Left cardiac atrium (tissue), 4 donors: ENCODE data around the gene SMOC1. TPM values are rescaled to one million over a fixed set of nuclear protein-coding genes. Genes with fewer than 3 reads are reported as not detected.

Experiments
- ATAC-seq, 2 donors: fragments of 200-7000 bp; cut with Tn5 transposase; one replicate each; pipeline ENCODE4 v1.9.1; 2020; ENCODE audit warnings: mild to moderate bottlenecking in 2 of 2, moderate library complexity in 2 of 2
- DNase-seq: peaks from one replicate; pipeline ENCODE4 v3.0.0-alpha.2; 2020
- intact Hi-C, 2 donors: fragments of 100-400 bp; cut with DNase I; formaldehyde crosslinking; loops; one replicate each; pipeline versions ENCODE4 v1.14.1 to v1.15.1; 2022 to 2023
- total RNA-seq, 2 donors: library from RNA; stranded (reverse); fragmentation: NEBNext Ultra II Directional; extraction: Animal tissue kit (Norgen Biotek cat#: 25700); gene quantifications; one replicate each; pipeline ENCODE4 v1.2.1, GENCODE V29; 2021
- donor health status: DM: no; HTN: yes; CAD: no.
- donor health status: DM: no; HTN: yes; CAD: no; lungs with severe emphysema.
- donor health status: DM: yes; HTN: yes; CAD: no.
- donor health status: Dilated cardiomyopathy.

Gene SMOC1
- total RNA-seq, 2 donors from 2014 or later, result 5.4 to 14.9 TPM

DNA sequence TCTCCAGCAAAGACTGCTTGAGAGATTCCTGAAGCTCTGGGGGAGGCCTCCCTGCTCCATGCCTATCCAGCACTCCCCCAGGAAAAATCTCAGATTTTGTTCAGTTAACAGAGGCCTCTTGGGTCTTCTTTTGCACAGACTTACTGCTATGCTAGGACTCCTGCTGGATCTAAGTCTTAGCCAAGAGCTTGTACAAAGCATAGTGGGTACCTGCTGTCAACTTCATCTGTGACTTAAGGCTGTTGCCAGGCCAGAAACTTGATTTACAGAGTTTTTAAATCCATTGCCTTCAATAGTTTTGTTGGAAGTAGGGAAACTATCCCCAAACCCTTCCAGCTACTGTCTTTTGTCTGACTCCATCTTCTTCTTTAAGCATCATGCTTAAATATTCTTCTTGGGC, 140.5 kb downstream of the SMOC1 start:
- ATAC-seq (no peak), DNase-seq (no peak)
- intact Hi-C loops, result no loop called here

DNA sequence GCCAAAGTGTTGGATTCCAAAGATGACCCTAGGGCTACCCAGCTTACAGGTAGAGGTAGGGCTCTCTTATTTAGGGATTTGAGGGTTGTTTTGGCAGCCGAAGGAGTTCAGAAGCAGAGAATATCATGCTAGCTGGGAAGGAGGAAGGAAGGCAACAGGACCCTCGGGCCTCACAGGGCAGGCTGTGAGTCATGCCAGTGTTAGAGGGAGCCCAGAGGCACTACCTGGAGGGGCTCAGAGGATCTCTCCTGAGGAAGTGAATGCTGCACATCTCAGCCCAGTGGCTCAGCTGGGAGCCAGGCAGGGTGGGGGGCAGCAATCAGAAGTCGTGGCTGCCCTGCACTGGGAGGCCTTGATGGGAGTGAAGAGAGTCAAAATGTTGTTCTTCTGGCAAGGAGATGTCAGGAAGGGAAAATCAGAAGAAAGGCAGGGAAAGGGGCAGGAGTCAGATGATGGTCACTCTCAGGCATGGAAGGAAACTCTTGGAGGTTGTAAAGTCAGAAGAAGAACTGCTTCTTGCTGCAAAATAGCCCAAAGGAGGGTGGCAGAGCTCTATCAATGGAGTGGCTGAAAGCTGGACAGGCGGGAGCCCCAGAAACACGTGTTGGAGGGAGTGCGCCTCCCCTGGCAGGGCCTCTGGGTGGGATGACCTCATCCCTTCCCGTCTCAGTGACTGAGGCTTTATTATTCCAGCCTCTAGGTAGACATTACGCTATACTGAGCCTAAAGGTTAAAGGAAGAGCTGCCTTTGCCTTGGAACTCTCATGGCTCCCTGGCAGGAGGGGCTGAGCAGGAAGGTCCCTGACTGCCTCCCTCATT, 141.3 kb downstream of the SMOC1 start:
- peak in 1 of 2 donors; percentile 62 for ATAC-seq
- intact Hi-C loops, result no loop called here
- peak; percentile 61 for DNase-seq

DNA sequence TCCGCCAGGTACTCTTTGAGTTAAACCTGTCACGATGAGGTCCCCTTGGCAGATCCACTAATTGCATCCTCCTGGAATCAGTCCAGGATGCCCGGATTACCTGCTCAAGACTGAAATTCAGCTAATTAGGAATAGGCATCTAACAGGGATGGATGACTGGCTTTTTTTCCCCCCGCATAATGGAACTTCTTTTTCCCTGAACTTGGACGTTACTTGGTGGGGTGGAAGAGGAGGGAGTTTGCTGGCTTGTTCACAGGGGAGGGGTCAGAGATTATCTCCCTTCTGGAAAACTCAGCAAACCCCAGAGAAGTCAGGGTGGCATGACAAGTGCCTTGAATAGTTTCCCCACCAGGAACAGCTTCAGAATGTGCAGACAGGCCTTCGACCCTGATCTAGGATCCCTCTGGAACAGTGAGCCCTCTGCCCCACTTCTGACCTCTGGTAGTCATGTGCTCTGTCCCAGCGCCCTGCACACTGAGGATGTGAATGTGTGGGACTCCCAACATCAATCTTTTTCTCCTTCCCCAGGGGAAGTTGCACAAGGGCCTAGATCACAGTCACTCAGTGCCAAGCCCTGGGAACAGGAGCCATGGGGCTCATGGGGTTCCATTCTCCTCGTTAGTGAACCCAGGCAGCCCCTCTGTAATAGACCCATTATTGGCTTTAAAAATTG, 142.5 kb downstream of the SMOC1 start:
- intact Hi-C loops, result no loop called here
- ATAC-seq, result no peak
- no peak for DNase-seq

DNA sequence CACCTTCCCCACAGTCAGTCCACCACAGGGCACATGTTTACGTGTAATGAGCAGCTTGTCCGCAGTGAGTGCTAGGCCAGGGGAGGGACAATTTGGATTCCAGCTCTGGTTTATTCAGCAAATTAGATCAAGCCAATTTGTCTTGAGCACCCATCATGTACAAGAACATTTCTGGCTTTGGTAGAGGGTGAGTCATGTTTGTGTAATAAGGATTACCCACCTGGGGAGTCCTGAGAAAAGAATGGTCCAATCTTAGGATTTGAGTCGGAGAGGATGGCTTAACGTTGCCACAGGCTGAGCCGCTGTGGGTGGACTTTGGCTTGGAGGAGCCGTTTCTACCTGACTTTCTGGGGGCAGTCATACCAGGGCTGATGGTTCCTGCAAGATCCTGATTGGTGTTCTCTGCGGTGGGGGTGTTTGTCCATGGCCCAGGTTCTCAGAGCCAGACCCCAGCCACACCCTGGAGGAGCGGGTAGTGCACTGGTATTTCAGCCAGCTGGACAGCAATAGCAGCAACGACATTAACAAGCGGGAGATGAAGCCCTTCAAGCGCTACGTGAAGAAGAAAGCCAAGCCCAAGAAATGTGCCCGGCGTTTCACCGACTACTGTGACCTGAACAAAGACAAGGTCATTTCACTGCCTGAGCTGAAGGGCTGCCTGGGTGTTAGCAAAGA, 143.7 kb downstream of the SMOC1 start:
- intact Hi-C loops, result no loop called here
- no peak for ATAC-seq
- no peak for DNase-seq

DNA sequence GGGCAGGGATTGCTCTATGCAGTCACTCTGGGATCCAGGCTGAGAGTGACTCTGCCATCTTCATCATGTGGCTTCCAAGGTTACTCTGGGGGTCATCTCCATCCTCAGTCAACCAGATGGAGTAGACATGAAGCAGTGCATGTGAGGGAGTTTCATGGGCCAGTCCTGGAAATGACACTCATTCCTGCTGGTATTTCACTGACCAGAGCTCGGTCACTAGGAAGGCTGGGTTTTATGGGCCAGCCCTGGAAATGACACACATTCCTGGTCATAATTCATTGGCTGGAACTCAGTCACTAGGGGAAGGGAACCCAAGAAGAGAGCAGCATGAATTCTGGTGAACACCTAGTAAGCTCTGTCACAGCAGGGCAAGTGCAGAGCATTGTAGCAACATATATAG, 144.7 kb downstream of the SMOC1 start:
- intact Hi-C loops, result no loop called here
- ATAC-seq (no peak), DNase-seq (no peak)

DNA sequence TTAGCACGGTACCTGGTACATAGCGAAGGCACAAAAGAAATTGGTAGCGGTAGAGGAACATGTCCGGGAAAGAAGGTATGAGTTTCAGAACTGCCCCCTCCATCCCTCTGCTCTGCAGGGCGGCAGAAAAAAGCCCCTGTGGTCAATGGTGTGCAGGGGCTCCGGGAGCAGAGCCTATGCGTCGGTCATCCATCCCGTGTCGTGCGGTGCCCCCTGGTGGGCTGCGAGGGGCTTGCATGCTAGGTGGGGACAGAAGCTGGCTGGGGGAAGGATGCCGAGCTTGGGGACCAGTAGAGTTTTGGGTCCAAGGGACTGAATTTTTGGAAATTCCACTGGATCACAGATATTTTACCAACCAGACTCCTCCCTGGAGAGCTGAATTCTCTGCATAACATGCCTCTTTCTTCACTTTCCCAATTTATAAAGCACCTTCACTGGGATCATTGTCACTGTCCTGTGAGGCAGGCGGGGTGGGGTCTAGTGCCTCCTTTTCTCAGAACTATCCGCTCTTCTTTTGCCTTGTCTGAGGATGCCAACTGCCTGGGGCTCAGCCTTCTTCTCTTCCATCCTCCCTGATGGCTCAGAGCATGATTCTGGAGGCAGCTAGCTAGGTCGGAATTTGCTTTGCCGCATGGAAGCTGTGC, 148.7 kb downstream of the SMOC1 start:
- DNase-seq, result peak; percentile 71
- intact Hi-C loops, result loop anchor here (1.0 to 5.0 kb wide), 3 partner anchors 151 to 210 kb away; partner anchors contain the start of gene SMOC1 (in 1 of the 2)
- ATAC-seq, result peak; percentile 80 to 83

DNA sequence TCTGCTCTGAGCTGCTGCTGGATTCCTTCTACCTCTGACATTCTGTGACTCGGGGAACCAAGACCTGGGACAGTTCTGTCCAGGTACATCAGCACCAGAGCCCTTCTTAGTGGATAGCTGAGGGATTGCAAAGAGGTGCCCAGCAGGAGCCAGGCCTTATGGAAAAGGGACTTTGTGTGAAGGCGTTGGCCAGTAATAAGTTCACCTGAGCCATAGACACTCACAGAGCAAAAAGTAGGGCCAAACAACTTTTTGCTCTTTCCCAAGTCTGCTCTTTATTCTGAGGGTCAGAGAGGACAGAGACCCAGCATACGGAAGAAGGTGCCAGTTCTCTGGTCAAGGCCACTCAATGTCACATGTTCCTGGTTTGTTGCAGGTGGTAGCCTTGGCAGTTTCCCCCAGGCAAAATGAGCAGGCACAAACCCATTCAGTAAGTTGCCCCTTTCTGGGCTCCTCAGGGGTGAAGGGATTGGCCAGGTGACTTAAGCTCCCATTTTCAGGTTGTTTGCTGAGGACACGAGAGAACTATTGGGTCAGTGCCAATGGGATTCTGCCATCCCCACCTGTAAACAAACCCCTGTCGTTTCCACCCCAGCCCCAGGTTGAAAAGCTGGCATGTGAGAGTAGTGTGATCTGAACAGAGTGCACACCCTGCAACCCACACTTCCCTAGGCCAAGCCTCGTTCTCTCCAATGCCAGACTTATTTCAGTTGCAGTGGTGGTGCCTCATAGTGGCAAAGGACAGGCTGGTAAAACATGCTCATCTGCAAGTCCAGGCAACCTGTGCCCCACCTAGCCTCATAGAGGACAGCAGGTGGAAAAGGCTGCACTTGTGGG, 150.3 kb downstream of the SMOC1 start:
- intact Hi-C loops, result loop anchor here (2.0 to 5.0 kb wide), 2 partner anchors 152 to 211 kb away; partner anchors contain the start of gene SMOC1 (in 1 of the 2)
- DNase-seq (no peak), ATAC-seq (no peak)

DNA sequence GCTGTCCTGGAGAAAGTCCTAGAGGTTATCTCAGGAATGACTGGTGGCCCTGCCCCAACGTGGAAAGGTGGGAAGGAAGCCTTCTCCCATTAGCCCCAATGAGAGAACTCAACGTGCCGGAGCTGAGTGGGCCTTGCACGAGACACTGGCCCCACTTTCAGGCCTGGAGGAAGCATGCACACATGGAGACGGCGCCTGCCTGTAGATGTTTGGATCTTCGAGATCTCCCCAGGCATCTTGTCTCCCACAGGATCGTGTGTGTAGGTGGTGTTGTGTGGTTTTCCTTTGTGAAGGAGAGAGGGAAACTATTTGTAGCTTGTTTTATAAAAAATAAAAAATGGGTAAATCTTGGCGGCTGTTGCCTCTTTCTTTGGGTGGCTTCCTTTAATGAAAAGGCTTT, 152.8 kb downstream of the SMOC1 start:
- intact Hi-C loops, result no loop called here
- DNase-seq (no peak), ATAC-seq (no peak)

DNA sequence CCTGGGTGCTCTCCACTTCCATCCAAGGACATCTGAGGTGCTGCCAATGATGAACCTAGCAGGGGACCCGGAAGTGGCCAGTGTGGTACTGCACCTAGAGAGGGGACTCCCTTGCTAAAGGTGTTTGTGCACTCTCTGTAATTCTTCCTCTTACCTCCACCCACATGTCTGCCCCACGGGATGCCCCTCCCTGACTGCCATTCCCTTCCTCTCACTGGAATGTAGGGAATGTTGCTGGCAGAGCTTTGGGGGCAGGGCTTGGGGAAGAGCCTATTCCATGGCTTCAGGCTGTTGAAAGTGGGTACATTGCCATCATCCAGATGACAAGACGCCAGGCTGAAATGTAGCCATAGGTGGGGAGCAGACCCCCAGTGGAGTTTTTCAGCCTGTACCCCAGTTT, 153.2 kb downstream of the SMOC1 start:
- ATAC-seq (no peak), DNase-seq (no peak)
- intact Hi-C loops, result no loop called here

DNA sequence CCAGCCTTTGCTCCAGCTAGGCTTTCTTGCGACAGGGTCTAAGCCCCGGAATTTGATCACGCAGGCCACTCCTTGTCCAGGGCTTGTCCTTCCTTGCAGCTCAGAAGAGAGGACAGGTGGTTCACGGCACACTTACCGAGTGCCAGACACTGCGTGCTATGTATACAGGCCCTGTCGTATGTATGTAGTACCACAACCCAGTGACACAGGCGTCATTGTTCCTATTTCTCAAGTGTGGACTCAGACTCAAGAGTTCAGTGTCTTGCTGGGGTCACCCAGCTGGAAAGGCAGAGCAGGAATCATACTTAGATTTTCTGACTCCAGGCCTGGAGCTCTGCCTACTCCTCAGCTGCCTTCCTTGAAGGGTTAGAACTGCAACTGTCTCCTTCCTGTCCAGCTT, 153.9 kb downstream of the SMOC1 start:
- intact Hi-C loops, result no loop called here
- ATAC-seq (no peak), DNase-seq (no peak)

DNA sequence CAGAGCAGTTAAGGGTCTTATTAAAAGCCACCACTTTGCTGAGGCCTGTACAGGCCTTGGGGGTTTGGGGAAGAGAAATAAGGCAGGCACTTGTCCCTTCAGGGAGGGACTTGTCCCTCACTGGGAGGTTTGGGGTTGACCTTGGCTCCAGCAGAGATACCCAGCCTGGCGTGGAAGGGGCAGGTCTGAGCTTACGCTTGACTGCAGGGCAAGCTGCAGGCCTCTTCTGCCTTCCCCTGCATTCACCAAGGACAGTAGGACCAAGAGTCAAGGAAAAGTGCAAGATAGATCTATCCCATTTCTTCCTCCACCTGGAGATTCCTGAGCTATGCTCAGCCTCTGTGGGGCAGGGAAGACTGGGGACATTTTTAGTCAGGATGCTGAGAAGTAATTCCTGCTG, 154.3 kb downstream of the SMOC1 start:
- ATAC-seq (no peak), DNase-seq (no peak)
- intact Hi-C loops, result no loop called here

DNA sequence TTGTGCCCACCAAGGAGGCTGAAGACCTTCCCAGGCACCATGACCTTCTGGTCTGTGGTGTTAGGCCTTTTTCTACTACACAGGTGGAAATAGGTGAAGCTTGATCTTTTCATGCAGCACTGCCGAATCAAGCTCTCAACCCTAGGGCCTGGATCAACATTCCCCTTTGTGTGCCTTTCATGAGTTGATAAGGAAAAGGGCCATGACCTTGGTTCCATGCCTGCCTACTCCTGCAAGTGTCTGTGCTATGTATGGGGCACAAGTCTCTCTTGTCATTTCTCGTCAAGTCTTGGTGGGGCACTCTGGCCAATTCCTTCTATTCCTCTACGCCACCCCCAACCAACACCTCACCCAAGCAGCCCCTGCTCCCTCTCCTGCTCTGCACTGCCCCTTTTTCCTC, 155.0 kb downstream of the SMOC1 start:
- no peak for DNase-seq
- no peak for ATAC-seq
- intact Hi-C loops, result no loop called here

DNA sequence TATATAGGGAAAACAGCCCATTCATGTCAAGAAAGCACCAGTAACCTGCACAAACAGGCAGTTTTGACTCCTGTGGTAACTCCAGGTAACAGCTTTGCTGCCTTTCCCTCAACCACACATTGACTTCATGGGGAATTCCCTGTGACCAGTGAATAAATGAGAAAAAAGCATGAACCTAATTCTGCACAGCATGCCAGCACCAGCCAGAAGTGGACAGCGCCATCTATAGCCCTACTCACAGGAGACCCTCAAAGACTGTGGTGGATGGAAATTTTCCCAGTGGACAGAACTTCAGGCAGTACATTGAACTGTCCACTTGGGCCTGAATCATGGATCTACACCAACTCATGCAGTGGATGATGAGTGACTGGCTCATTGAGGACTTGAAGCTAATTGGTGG, 157.4 kb downstream of the SMOC1 start:
- intact Hi-C loops, result no loop called here
- DNase-seq (no peak), ATAC-seq (no peak)

DNA sequence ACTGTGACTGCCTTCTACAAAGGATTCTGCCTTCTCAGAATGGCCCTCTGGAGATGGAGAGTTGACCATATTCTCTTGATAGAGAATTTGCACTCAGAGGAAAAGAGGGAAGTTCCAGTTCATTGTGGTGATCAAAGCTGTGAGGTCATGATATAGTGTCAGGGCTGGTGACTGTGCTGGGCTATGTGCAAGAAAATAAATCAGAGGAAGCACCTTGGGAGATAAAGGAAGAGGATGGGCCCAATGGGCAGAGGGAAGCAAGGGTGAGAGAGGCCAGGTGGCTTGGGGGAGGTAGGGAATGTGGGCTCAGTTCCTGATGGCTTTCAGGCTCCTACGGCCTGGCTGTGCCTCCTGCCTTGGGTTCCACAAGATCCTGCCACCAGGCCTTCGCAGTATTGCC, 163.8 kb downstream of the SMOC1 start:
- DNase-seq (no peak), ATAC-seq (no peak)
- intact Hi-C loops, result loop anchor here in 1 of 2 donors (10.0 kb wide), 1 partner anchor 272 kb away; no protein-coding TSS in a partner anchor

DNA sequence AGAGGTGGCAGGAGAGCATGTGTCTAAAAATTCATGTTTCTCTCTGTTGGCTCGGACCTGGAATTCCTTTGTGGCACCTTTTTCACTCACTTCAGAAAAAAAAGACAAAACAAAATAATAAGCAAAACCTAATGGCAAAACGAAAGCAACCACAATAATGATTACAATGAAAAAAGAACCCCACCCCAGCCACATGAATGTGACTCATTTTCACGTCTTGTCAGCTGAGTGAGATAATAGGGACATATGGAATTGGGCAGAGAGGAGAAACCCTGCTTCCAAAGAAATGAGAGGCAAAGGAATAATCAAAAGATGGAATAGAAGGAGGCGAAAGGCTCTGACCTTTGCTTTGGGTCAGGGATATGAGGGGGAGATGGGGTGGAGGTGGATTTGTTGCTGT, 166.1 kb downstream of the SMOC1 start:
- intact Hi-C loops, result loop anchor here (5.0 to 10.0 kb wide), 2 partner anchors 269 to 272 kb away; no protein-coding TSS in a partner anchor
- DNase-seq (no peak), ATAC-seq (no peak)

DNA sequence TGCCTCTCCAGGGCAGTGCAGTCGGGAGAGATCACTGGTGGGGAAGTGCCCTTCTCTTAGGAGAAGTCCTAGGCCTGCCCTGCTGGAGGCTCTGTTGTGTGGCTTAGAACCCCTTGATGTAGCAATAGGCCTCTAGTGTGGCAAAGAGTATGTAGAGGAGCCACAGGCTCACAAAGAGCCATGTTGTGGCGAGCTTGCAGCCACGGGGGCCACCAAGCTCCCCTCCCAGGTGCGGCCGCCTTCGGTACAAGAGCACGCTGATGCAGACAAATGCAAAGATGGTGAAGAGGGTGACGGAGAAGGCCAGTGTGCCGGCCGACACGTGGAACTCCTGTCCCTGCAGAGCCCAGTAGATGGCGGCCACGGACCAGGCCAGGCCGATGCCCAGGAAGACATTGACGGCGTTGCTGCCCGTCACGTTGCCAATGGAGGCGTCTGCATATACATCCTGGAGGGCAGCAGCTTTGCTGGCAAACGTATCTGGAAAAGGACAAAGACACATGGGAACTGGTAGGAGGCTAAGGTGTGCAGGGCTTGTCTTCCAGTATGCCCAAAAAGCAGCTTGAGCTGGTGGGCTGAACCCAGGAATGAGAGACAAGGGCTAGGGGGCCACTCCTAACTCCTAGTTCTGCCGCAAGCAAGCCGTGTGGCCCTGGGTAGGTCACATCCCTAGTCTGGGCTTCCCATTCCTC, 166.8 kb downstream of the SMOC1 start:
- intact Hi-C loops, result loop anchor here (5.0 to 10.0 kb wide), 2 partner anchors 269 to 271 kb away; no protein-coding TSS in a partner anchor
- DNase-seq, result peak; percentile 73
- peak; percentile 78 to 91 for ATAC-seq

DNA sequence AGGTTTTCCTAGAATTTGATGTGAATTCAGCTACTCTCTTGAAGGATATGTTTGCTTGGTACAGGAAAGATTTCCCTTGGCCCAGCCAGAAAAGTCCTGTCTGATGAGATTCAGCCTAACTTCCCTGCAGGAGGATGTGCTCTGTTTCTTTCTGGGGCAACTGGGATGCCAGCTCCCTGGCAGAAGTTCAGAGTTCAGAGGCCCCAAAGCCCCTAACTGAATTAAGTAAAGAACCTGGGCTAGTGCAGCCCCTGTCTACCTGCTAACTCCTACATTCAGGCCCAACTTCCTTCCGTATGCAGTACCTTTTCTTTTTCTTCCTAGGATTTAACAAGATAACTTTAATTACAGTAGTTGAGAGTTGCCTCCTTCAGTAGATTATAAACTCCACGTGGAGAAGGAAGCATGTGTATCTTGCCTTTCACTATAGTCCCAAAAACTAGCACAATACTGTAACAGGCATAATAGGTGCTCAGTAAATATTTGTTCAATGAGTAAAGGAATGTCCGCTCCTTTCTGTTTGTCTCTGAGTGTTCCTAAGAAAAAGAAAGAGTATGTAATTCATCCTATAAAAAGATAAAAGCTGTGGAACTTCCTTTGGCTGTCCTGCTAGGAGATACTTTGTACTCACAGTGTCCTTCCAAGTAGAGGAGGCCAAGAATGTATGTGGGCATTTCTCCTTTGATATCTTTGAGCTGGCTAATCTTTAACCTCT, 168.5 kb downstream of the SMOC1 start:
- DNase-seq (no peak), ATAC-seq (no peak)
- intact Hi-C loops, result loop anchor here (5.0 to 10.0 kb wide), 2 partner anchors 267 to 270 kb away; no protein-coding TSS in a partner anchor
